Glutamatergic neuron (in vitro differentiated cells): ENCODE data around the gene ZAP70. TPM values are rescaled to one million over a fixed set of nuclear protein-coding genes. Genes with fewer than 3 reads are reported as not detected.
A peak's percentile ranks its signal among the peaks of the same experiment; 100 is the strongest.

Experiments
- DNase-seq: peaks from one replicate; pipeline ENCODE4 v3.0.0; 2022
- H3K27ac Mint-ChIP-seq: one replicate; pipeline ENCODE4 v1.8.0; 2020; ENCODE audit warnings: mild to moderate bottlenecking, mixed read lengths, inconsistent platforms; ENCODE audit not compliant: unreplicated experiment
- H3K27me3 Mint-ChIP-seq: one replicate; pipeline ENCODE4 v1.8.0; 2020; ENCODE audit warnings: mild to moderate bottlenecking, moderate library complexity, mixed read lengths, inconsistent platforms; ENCODE audit not compliant: unreplicated experiment
- H3K36me3 Mint-ChIP-seq: one replicate; pipeline ENCODE4 v1.8.0; 2020; ENCODE audit warnings: mild to moderate bottlenecking, mixed read lengths, inconsistent platforms; ENCODE audit not compliant: unreplicated experiment
- H3K4me1 Mint-ChIP-seq: one replicate; pipeline ENCODE4 v1.8.0; 2020; ENCODE audit warnings: mild to moderate bottlenecking, low read depth, mixed read lengths, inconsistent platforms; ENCODE audit not compliant: unreplicated experiment
- H3K4me3 Mint-ChIP-seq: one replicate; pipeline ENCODE4 v1.8.0; 2020; ENCODE audit warnings: mild to moderate bottlenecking, mixed read lengths, inconsistent platforms; ENCODE audit not compliant: unreplicated experiment
- H3K9me3 Mint-ChIP-seq: one replicate; pipeline ENCODE4 v1.8.0; 2020; ENCODE audit warnings: mild to moderate bottlenecking, moderate library complexity, mixed read lengths, inconsistent platforms; ENCODE audit not compliant: unreplicated experiment
- total RNA-seq: library from RNA; stranded (reverse); fragmentation: NEBNext Ultra II Directional; extraction: Animal tissue kit (Norgen Biotek cat#: 25700); gene quantifications from one replicate; pipeline ENCODE4 v1.2.1, GENCODE V29; 2021; ENCODE audit not compliant: unreplicated experiment
- TF ChIP-seq, protein P1 (sequence below): fragments of 200-600 bp; sonication (generic); IDR thresholded peaks from one replicate; pipeline ENCODE4 v1.5.0; 2021; ENCODE audit not compliant: partially characterized antibody, unreplicated experiment

Gene ZAP70
- total RNA-seq, 1 donor from 2014 or later: 1.3 TPM

DNA sequence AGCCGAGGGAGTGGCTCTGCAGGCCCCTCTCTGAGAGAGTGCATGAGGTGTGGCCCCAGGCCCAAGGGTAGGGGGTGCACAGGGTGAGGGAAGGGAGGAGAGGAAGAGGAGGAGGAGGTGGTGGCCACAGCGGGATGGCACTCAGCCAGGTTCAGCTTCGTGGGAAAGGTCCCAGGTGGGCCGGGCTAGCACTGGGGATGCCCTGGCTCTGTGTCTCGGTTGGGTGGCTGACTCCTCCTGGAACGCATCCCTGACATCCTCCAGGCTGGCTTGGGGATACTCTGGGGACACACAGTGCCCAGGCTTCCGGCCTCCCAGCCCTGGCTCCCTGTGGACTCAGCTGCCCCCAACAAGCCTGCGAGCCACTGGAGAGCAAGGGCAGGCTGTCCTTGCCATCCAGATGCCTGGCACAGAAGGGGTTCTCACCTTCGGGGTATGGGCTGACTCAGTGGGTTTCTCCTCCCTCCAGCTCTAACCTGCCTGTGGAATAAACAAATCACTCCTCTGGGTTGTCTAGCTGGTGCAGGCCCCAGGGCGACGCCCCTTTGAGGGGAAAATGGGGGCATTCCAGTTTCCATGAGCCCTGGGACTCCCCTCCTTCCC is 582 bp upstream of the ZAP70 start:
- Mint-ChIP-seq H3K9me3 (peaks cover 4% of the 10 kb centered on the region), H3K27ac (no peak overlapping the region), H3K27me3 (peaks cover 2% of the 10 kb centered on the region), H3K4me3 (no peak overlapping the region), H3K4me1 (peaks cover 3% of the 10 kb centered on the region), H3K36me3 (no peaks in the 10 kb centered on the region)
- no peak for DNase-seq
- TF ChIP-seq, protein P1, sequence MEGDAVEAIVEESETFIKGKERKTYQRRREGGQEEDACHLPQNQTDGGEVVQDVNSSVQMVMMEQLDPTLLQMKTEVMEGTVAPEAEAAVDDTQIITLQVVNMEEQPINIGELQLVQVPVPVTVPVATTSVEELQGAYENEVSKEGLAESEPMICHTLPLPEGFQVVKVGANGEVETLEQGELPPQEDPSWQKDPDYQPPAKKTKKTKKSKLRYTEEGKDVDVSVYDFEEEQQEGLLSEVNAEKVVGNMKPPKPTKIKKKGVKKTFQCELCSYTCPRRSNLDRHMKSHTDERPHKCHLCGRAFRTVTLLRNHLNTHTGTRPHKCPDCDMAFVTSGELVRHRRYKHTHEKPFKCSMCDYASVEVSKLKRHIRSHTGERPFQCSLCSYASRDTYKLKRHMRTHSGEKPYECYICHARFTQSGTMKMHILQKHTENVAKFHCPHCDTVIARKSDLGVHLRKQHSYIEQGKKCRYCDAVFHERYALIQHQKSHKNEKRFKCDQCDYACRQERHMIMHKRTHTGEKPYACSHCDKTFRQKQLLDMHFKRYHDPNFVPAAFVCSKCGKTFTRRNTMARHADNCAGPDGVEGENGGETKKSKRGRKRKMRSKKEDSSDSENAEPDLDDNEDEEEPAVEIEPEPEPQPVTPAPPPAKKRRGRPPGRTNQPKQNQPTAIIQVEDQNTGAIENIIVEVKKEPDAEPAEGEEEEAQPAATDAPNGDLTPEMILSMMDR: no peak

DNA sequence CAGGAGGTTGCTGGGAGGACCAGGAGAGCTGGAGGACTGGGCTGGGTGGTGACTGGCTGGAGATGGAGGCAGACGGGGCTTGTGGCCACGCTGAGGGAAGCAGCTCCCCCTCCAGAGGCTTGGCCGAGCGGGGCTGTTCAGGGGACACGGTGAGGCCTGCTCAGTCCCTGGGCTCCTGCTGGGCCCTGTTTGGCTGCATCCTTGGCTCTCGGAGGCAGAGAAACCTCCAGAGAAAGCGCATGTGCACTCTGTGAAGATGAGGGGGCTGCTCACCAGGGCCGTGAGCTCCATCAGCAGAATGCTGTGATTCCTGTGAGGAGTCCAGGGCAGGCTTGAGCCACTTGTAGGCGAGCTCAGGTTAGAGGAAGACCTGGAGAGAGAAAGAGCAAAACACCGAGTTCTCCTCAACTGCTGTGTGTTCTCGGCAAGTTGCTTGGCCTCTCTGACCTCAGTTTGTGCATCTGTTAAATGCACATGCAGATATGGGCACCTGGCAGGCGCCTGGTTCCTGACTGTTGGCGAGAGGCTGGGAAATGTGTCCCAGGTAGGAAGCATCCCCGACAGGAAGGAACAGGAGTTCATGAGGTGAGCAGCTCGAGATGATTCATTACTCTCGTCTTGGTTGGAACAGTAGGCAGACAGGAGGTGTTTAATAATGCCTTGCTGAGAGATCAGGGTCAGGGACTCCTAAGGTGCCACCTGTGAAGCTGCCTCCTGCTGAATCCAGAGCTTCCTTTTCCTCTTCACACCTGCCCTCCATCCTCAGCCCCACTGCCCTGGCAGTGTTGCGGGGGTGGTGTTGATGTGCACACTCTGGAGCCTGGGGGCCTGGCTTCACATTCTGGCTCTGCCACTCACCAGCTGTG is 941 bp downstream of the ZAP70 start:
- peaks cover 2% of the 10 kb centered on the region for H3K27me3 Mint-ChIP-seq
- peak; percentile 3 for DNase-seq
- H3K4me1 Mint-ChIP-seq: peaks cover 3% of the 10 kb centered on the region
- no peaks in the 10 kb centered on the region for H3K36me3 Mint-ChIP-seq
- TF ChIP-seq, protein P1: no peak
- H3K9me3 Mint-ChIP-seq: peaks cover 4% of the 10 kb centered on the region
- no peak overlapping the region for H3K27ac Mint-ChIP-seq
- H3K4me3 Mint-ChIP-seq: no peak overlapping the region

DNA sequence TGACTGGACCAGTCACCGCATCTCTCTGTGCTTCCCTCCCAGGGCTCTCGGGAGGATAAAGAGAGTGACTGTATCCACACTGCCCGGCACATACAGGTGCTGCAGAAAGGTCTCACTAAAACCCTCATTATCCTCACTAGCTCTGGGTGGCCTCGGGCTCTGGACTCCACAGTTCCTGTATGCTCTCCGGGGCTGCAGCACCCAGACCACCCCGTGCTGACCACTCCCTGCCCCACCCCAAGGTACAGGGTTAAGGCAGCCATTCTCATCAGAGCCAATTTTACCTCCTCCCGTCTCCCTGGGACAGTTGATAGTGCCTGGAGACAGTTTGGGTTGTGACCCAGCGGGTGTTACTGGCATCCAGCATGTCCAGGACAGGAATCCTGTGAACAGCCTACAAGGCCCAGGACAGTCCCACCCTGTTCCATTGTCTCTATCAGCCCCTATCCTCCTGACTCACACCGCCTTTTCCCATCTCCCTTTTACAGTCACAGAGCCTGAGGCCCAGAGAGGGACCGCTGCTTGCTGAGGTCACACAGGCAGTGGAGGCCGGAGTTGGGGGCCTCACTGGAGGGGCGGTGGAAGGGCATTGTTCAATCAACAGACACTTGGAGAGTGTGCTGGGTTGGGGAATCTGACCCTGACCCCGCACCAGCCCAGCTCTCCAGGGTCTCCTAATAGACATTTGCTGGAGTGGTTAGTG is 1.7 kb downstream of the ZAP70 start:
- Mint-ChIP-seq H3K4me1 (peaks cover under 1% of the 10 kb centered on the region), H3K9me3 (peaks cover 4% of the 10 kb centered on the region), H3K4me3 (no peak overlapping the region), H3K36me3 (no peaks in the 10 kb centered on the region), H3K27ac (no peak overlapping the region), H3K27me3 (peaks cover 2% of the 10 kb centered on the region)
- DNase-seq: peak; percentile 11
- TF ChIP-seq, protein P1: no peak

DNA sequence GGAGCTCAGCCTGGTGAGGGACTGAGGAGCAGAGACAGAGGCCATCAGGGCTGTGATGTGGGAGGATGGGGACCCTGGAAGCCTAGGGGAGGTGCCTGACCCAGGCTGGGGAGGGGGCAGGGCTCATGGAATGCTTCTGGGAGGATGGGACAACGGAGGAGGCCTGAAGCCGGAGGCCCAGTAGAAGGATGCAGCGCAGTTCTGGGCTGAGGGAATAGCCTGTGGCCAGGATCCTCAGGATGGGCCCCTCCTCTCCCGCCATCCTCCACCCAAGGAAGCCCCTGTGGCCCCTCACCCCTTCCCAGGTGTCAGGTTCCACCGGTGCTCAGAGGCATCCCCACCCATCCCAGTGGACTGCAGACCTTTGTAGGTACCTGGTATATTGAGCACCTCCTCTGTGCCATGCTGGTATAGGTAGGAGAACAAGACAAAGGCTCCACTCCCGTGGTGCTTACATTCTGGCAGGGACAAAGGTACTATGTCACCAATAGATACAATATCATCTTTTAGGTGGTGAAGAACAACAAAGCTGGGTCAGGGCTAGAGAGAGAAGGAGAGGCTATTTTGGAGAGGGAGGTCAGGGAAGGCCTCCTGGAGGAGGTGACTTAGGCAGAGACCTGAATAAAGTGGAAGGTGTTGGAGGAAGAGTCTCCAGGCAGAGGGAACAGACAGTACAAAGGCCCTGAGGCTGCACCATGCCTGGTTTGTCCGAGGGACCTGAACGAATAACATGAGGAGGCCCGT is 2.7 kb downstream of the ZAP70 start:
- peaks cover 2% of the 10 kb centered on the region for H3K27me3 Mint-ChIP-seq
- H3K4me1 Mint-ChIP-seq: no peaks in the 10 kb centered on the region
- no peak overlapping the region for H3K4me3 Mint-ChIP-seq
- H3K9me3 Mint-ChIP-seq: peaks cover 4% of the 10 kb centered on the region
- H3K27ac Mint-ChIP-seq: no peak overlapping the region
- DNase-seq: peak; percentile 5
- no peaks in the 10 kb centered on the region for H3K36me3 Mint-ChIP-seq
- TF ChIP-seq, protein P1: no peak
